ENCODE results near the gene GPR146. TPM values are rescaled to one million over a fixed set of nuclear protein-coding genes. Genes with fewer than 3 reads are reported as not detected.

Gene GPR146
- total and polyA plus RNA-seq, 9 of the 15 experiments (the other 6 are each of a cell fraction or from before 2014, with no cell fraction given): 0.22 to 3.6 (median 0.64) TPM; not detected in 2

DNA sequence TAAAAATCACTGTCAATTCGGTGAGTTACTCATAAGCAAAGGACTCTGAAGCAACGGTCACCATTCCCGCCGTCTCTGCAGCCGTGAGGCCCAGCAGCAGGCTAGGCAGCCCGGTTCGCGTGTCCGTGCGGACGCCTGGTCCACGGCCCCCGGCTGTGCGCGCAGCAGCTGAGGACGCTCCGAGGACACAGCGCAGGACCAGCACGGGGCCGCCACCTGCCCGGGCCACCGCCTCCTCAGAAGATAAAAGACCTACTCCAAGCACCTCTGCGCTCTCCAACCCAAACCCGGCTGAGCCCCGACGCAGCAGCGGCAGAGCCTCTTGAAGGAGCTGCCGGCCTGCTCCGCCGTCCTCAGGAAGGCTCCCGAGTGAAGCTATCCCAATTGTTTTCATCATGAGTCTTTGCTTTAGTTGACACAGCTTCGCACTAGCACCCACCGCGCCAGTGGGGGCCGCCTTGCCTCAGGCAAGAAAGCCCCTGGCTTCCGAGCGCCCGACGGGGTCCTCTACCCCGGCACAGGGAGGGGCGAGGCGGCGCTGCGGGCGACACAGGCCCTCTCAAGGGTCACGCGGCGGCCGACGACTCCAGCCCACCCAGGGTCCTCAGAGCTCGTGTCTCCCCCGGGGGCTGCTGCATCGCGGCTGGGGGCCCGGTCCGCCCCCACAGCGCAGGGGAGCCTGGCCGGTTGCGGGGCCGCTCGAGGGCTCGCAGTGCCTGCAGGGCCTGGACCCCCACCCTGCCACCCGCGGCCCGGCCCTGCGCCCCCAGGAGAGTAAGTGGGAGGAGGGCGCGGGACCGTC is 16.9 kb upstream of the GPR146 start:
- peaks cover 66% of the 10 kb centered on the region for H3K79me2 ChIP-seq (ENCODE audit: control insufficient read depth, insufficient read depth, low read length)
- H3K4me2 ChIP-seq (ENCODE audit: insufficient read depth, low read length): peak overlapping the region; percentile 85
- WGBS (ENCODE audit: insufficient coverage, low coverage, missing lambda C conversion rate): 7% methylated on average over 44 of the region's 69 CpGs
- peak overlapping the region; percentile 70 to 94 for H3K9ac ChIP-seq (ENCODE audit: insufficient read depth in 1 of 2, low read depth in 2 of 2, low read length in 2 of 2)
- BruUV-seq (replicated peaks): no TSS peak
- peaks cover 8% of the 10 kb centered on the region; the same call in 1 of the 2 replicates for H4K20me1 ChIP-seq (replicated peaks; ENCODE audit: control insufficient read depth, insufficient read depth, low read length)
- in situ Hi-C loops (cut with MboI) (loop anchor here (5.0 kb wide), 1 partner anchor 35 kb away; no protein-coding TSS in a partner anchor), intact Hi-C loops (cut with micrococcal nuclease) (no loop called here)
- peak overlapping the region; percentile 88 for H3K27ac ChIP-seq (ENCODE audit: extremely low read depth, low read depth, low read length)
- ATAC-seq: peak; percentile 40
- peak; percentile 43 to 64 (median 52) for DNase-seq (ENCODE audit: extremely low read depth in 1 of 4, low spot score in 3 of 4)
- no peaks in the 10 kb centered on the region for H3K9me3 ChIP-seq (replicated peaks; ENCODE audit: control insufficient read depth, insufficient read depth, low read depth, low read length)
- POLR2A ChIA-PET: interaction anchor here (0.6 to 1.8 kb wide), 5 partner anchors 14 to 69 kb away, joined by 3 to 13 read pairs (median 4); no protein-coding TSS in a partner anchor
- peak overlapping the region; percentile 72 for H3K4me3 ChIP-seq
- H3K36me3 ChIP-seq (ENCODE audit: control insufficient read depth, insufficient read depth, low read length): peaks cover 23% of the 10 kb centered on the region; the same call in 2 of the 3 replicates
- CTCF ChIA-PET (ENCODE audit: low intra/inter-chr PET ratio): interaction anchor here (1.0 kb wide), 1 partner anchor 34 kb away, joined by 4 read pairs; no protein-coding TSS in a partner anchor
- H2AFZ ChIP-seq (ENCODE audit: low read depth, low read length): peak overlapping the region; percentile 43; the same call in 1 of the 2 replicates
- H3K27me3 ChIP-seq (ENCODE audit: control insufficient read depth in 2 of 2, insufficient read depth in 2 of 2, low read length in 2 of 2): no peaks in the 10 kb centered on the region
- H3K9me1 ChIP-seq (ENCODE audit: control insufficient read depth, insufficient read depth, low read length): no peaks in the 10 kb centered on the region
- peaks cover 13 to 83% of the 10 kb centered on the region in 2 experiments for H3K4me1 ChIP-seq (replicated peaks in 1 of 2; ENCODE audit: control insufficient read depth in 2 of 2, insufficient read depth in 2 of 2, low read length in 2 of 2)
- peak; percentile 78 for FAIRE-seq
- no peak for TF ChIP-seq NFE2 (IDR thresholded peaks at IDR 0.05; ENCODE audit: low read depth)
- TF ChIP-seq TRIM28 (IDR thresholded peaks at IDR 0.05): no peak
- TF ChIP-seq MAZ (CRISPR knock-in tag; conservative IDR thresholded peaks at IDR 0.05 in 1 of 2, IDR thresholded peaks at IDR 0.05 in 1 of 2): peak in 1 of 2 experiments; percentile 42; a peak in 2 of 4 replicates
- no peak for TF ChIP-seq ZNF24 (IDR thresholded peaks at IDR 0.05)
- no peak for TF ChIP-seq RBM15 (IDR thresholded peaks at IDR 0.05; ENCODE audit: insufficient read depth, low read length)
- no peak for TF ChIP-seq FOXJ3 (CRISPR knock-in tag; IDR thresholded peaks at IDR 0.05)
- TF ChIP-seq DEAF1 (CRISPR knock-in tag; IDR thresholded peaks at IDR 0.05): no peak
- no peak for TF ChIP-seq NR2C2 (CRISPR knock-in tag; IDR thresholded peaks at IDR 0.05)
- no peak for TF ChIP-seq NR2C2 (tag; IDR thresholded peaks at IDR 0.05)
- TF ChIP-seq ZFP1 (CRISPR knock-in tag; IDR thresholded peaks at IDR 0.05): no peak
- TF ChIP-seq, protein P1, sequence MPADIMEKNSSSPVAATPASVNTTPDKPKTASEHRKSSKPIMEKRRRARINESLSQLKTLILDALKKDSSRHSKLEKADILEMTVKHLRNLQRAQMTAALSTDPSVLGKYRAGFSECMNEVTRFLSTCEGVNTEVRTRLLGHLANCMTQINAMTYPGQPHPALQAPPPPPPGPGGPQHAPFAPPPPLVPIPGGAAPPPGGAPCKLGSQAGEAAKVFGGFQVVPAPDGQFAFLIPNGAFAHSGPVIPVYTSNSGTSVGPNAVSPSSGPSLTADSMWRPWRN (IDR thresholded peaks at IDR 0.05; ENCODE audit: low read depth): no peak
- no peak for TF ChIP-seq CBX3 (IDR thresholded peaks at IDR 0.05; ENCODE audit: borderline replicate concordance in 1 of 2, low read length in 2 of 2)
- TF ChIP-seq GABPB1 (CRISPR knock-in tag; IDR thresholded peaks at IDR 0.05): 0 out of 2 replicates have a peak, but pooled peaks have one; percentile 48
- TF ChIP-seq BMI1 (IDR thresholded peaks at IDR 0.05; ENCODE audit: low read length): no peak
